Activated naive CD4-positive, alpha-beta T cell treated with anti-CD3 and anti-CD28 coated beads, Interleukin-2, amount 50 U/mL, for 24 hours (primary cell): ENCODE measurements around the gene CD79B.
A peak's percentile ranks its signal among the peaks of the same experiment; 100 is the strongest.

ENCODE experiments used
- H3K27ac Mint-ChIP-seq: one replicate; pipeline ENCODE4 v1.8.0; 2021; ENCODE audit warnings: mild to moderate bottlenecking, mixed read lengths
- H3K27me3 Mint-ChIP-seq: one replicate; pipeline ENCODE4 v1.8.0; 2021; ENCODE audit warnings: mixed read lengths
- H3K36me3 Mint-ChIP-seq: one replicate; pipeline ENCODE4 v1.8.0; 2021; ENCODE audit warnings: mixed read lengths
- H3K4me1 Mint-ChIP-seq: one replicate; pipeline ENCODE4 v1.8.0; 2021; ENCODE audit warnings: mixed read lengths
- H3K4me3 Mint-ChIP-seq: one replicate; pipeline ENCODE4 v1.8.0; 2021; ENCODE audit warnings: mild to moderate bottlenecking, mixed read lengths
- H3K9me3 Mint-ChIP-seq: one replicate; pipeline ENCODE4 v1.8.0; 2021; ENCODE audit warnings: mixed read lengths

The CD79B gene

DNA sequence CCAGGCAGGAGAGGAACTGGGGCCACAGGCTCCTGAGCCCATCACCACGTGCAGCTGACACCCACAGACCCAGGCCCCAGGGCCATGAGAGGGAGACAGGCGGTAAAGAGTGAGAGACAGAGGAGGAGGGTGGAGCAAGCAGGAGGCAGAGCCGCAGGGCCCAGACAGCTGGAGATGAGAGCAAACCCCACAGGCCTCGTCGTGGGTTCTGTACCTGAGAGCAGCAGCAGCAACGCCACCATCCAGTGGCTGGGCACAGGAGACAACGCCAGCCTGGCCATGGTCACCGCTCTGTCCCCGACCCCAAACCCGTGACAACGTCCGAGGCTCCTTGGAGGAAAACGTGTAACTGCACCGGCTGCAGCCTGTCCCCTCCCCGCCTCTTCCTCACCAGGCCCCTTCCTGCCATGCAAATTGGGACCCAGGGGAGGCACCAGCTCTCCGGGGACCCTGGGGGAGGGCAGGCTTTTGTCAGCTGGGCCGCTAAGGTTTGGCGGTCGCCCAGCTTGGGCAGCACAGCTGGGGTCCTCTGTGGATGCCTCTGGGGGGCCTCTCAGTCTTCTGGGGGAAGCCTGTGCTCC lies at the start of gene CD79B:
Gene CD79B, minus strand, starts transcription at position 351 of the 581 bp plus-strand sequence. Its CDS starts 70 bp downstream, at position 281.
- Mint-ChIP-seq H3K36me3 (peaks cover 1% of the 10 kb centered on the region), H3K4me1 (peaks cover 25% of the 10 kb centered on the region), H3K27me3 (no peaks in the 10 kb centered on the region), H3K4me3 (peak within 1 kb of the TSS; percentile 94), H3K27ac (peak within 1 kb of the TSS; percentile 96), H3K9me3 (no peaks in the 10 kb centered on the region)

DNA sequence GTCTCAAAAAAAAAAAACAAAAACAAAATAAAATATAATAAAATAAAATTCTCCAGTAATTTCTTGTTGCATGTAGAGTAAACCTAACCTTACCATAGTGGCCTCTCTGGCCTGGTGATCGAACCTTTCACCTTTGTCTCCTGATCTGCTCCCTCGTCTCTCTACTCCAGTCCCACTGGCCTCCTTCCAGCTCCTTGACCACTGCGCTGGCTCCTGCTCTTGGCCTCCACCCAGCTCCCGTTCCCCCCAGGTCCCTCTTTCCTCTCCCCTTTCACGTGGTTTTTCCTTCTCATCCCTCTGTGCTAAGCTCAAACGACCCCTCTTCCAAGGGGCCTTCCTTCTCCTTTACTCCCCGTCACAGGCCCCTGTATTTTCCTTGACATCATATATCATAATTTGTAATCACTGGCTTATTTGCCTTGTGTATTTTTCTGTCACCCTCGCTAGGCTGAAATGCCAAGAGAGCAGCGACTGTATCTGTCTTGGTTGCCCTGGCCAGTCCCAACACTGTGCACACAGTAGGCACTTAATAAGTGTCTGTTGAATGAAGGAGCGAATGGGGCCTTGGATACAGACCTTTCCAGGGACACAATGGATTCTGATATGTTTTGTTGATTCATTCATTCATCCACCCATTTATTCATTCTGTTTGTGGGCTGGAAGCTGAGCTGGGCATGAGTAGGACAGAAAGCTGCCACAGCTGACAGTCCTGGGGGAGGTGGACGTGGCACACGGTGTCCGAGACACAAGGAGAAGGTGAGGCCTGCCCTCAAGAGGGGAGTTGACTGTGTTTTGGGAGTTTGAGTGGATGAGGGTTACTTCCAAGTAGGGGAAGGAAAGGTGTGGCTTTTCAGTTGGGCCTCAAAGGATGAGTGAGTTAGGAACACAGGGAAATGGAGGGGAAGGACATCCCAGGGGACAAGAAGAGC lies 46.4 kb upstream of the CD79B start:
- H3K27ac Mint-ChIP-seq: no peak overlapping the region
- no peaks in the 10 kb centered on the region for H3K4me1 Mint-ChIP-seq

DNA sequence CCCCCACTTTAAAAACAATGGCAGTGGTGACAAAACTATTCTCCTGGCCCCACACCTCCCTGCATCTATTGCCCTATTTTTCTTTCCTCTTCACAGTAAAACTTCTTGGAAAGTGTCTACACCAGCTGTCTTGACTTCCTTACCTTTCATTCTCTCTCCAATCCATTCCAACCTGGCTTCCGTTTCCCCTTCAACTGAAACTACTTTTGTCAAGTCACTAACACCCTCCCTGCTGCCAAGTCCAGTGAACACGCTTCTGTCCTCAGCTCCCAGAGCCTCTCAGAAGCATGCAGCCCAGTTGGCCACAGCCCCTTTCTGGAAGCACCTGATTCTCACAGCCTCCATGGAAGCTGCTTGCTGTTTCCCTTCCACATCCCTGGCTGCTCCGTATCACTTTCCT lies 44.6 kb upstream of the CD79B start:
- Mint-ChIP-seq H3K4me1 (no peaks in the 10 kb centered on the region), H3K9me3 (no peaks in the 10 kb centered on the region), H3K4me3 (no peak overlapping the region), H3K27ac (no peak overlapping the region), H3K27me3 (no peaks in the 10 kb centered on the region), H3K36me3 (no peaks in the 10 kb centered on the region)

More for the DNA sequence above, 46.4 kb upstream of the CD79B start:
- no peaks in the 10 kb centered on the region for H3K27me3 Mint-ChIP-seq
- no peaks in the 10 kb centered on the region for H3K9me3 Mint-ChIP-seq
- no peak overlapping the region for H3K4me3 Mint-ChIP-seq
- peaks cover 4% of the 10 kb centered on the region for H3K36me3 Mint-ChIP-seq

- no peaks in the 10 kb centered on the region for H3K27me3 Mint-ChIP-seq
- H3K4me1 Mint-ChIP-seq: no peaks in the 10 kb centered on the region
- H3K4me3 Mint-ChIP-seq: no peak overlapping the region
- H3K9me3 Mint-ChIP-seq: no peaks in the 10 kb centered on the region
- no peaks in the 10 kb centered on the region for H3K36me3 Mint-ChIP-seq
- H3K27ac Mint-ChIP-seq: no peak overlapping the region
Observed at GRCh38 chr17:63975541-63976092, 43.5 kb upstream of the CD79B start.

DNA sequence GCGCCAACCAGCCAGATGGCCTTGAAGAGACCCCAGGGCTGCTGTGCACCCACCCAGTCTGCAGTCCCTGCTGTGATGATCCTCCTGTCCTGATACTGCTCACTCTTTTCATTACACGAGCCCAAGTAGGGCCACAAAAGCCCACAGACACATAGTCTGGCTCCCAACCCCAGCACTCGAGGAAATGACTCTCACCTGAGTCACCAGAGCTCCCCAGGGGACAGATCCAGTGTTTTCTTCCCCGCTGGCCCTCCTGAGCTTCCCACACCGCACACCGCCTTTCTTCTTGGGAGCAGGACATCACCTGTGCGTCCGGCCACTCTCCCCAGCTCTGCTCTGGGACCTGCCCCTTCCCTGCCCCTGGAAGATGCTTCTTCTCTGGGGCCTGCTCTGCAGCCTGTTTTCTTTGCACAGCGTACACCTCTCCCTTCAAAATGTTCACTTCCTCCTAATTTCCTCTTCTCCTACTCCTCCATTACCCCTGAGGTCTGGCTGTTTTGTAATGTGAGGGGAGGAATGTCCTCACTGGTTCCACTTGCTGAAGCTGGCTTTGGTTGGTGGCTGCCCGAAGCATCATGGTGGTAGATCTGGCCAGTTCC lies 42.6 kb upstream of the CD79B start:
- H3K4me3 Mint-ChIP-seq: no peak overlapping the region
- H3K36me3 Mint-ChIP-seq: no peaks in the 10 kb centered on the region
- H3K9me3 Mint-ChIP-seq: no peaks in the 10 kb centered on the region
- H3K4me1 Mint-ChIP-seq: no peaks in the 10 kb centered on the region
- no peaks in the 10 kb centered on the region for H3K27me3 Mint-ChIP-seq
- no peak overlapping the region for H3K27ac Mint-ChIP-seq

- Mint-ChIP-seq H3K27ac (no peak overlapping the region), H3K9me3 (no peaks in the 10 kb centered on the region), H3K27me3 (no peaks in the 10 kb centered on the region), H3K4me1 (no peaks in the 10 kb centered on the region), H3K4me3 (no peak overlapping the region), H3K36me3 (no peaks in the 10 kb centered on the region)
Observed at GRCh38 chr17:63973930-63974593, 41.9 kb upstream of the CD79B start.

- Mint-ChIP-seq H3K9me3 (no peaks in the 10 kb centered on the region), H3K36me3 (no peaks in the 10 kb centered on the region), H3K27ac (peak overlapping the region; percentile 30), H3K4me3 (no peak overlapping the region), H3K27me3 (no peaks in the 10 kb centered on the region), H3K4me1 (no peaks in the 10 kb centered on the region)
Observed at GRCh38 chr17:63973247-63973646, 41.1 kb upstream of the CD79B start.

DNA sequence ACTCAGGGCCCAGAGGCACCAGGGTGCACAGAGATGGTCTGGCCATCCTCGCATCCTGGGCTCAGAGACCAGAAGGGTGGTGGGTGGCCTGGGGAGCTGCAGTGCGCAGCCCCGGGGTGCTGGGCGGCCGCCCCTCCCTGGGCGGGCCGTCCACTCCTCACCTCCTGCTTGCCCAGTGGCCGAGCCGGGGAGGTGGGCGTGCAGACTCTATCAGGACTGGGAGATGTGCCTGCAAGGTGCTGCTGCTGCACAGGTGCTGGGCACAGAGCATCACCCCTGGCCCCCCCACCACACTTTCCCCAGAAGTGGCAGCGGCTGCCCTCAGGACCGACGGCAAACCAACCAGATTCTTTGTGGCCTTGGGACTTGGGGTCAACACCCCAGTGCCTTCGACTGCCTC lies 40.7 kb upstream of the CD79B start, which contains the start of gene SCN4A:
Gene SCN4A, minus strand, starts transcription at position 123 of the 400 bp plus-strand sequence. Its CDS starts 77 bp downstream, at position 46.
- Mint-ChIP-seq H3K27ac (peak within 1 kb of the TSS; percentile 30), H3K36me3 (no peaks in the 10 kb centered on the region), H3K9me3 (no peaks in the 10 kb centered on the region), H3K27me3 (no peaks in the 10 kb centered on the region), H3K4me1 (no peaks in the 10 kb centered on the region), H3K4me3 (no peak within 1 kb of the TSS)

- Mint-ChIP-seq H3K4me1 (peaks cover 14% of the 10 kb centered on the region), H3K4me3 (no peak overlapping the region), H3K27me3 (no peaks in the 10 kb centered on the region), H3K36me3 (no peaks in the 10 kb centered on the region), H3K9me3 (no peaks in the 10 kb centered on the region), H3K27ac (peak overlapping the region; percentile 18)
Observed at GRCh38 chr17:63969278-63969677, 37.1 kb upstream of the CD79B start.

GRCh38 chr17:63967953-63968352 lies 35.8 kb upstream of the CD79B start:
- no peak overlapping the region for H3K27ac Mint-ChIP-seq
- peaks cover 14% of the 10 kb centered on the region for H3K4me1 Mint-ChIP-seq
- no peak overlapping the region for H3K4me3 Mint-ChIP-seq
- no peaks in the 10 kb centered on the region for H3K27me3 Mint-ChIP-seq
- no peaks in the 10 kb centered on the region for H3K36me3 Mint-ChIP-seq
- H3K9me3 Mint-ChIP-seq: no peaks in the 10 kb centered on the region

- Mint-ChIP-seq H3K27me3 (no peaks in the 10 kb centered on the region), H3K36me3 (no peaks in the 10 kb centered on the region), H3K27ac (peak overlapping the region; percentile 17), H3K4me3 (no peak overlapping the region), H3K9me3 (no peaks in the 10 kb centered on the region), H3K4me1 (peaks cover 14% of the 10 kb centered on the region)
Observed at GRCh38 chr17:63966646-63967264, 34.6 kb upstream of the CD79B start.

GRCh38 chr17:63963123-63963522 lies 31.0 kb upstream of the CD79B start:
- no peaks in the 10 kb centered on the region for H3K27me3 Mint-ChIP-seq
- peaks cover 14% of the 10 kb centered on the region for H3K4me1 Mint-ChIP-seq
- H3K9me3 Mint-ChIP-seq: no peaks in the 10 kb centered on the region
- H3K36me3 Mint-ChIP-seq: no peaks in the 10 kb centered on the region
- no peak overlapping the region for H3K27ac Mint-ChIP-seq
- H3K4me3 Mint-ChIP-seq: no peak overlapping the region

DNA sequence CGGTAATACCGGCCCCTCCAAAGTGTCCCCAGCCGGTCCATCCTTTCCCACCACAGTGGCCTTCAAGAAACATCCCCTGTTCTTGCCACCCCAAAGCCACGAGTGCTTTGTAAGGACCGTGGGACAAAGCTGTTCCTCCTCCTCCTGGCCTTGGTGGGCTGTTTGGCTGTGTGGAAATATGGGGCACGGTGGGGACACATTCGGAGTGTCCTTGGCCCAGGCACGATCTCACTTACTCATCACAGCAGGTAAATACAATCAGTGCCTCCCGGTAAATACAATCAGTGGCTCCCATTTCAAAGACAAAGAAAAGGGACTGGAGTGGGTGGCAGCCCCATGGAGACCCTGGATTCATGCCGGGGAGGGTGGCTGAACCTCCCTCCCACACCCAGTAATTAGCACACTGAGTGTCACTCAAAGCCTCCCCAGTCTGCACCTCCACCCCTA lies 30.2 kb upstream of the CD79B start:
- H3K4me3 Mint-ChIP-seq: no peak overlapping the region
- H3K36me3 Mint-ChIP-seq: no peaks in the 10 kb centered on the region
- H3K27me3 Mint-ChIP-seq: no peaks in the 10 kb centered on the region
- no peak overlapping the region for H3K27ac Mint-ChIP-seq
- no peaks in the 10 kb centered on the region for H3K9me3 Mint-ChIP-seq
- H3K4me1 Mint-ChIP-seq: peaks cover 11% of the 10 kb centered on the region

GRCh38 chr17:63961355-63962212 lies 29.5 kb upstream of the CD79B start:
- Mint-ChIP-seq H3K27me3 (no peaks in the 10 kb centered on the region), H3K36me3 (no peaks in the 10 kb centered on the region), H3K9me3 (no peaks in the 10 kb centered on the region), H3K4me1 (peaks cover 4% of the 10 kb centered on the region), H3K4me3 (peak overlapping the region; percentile 47), H3K27ac (peak overlapping the region; percentile 23)
